Body of pancreas (tissue), 4 donors: ENCODE data around the gene TUBA1B.

Source experiments
- CTCF ChIP-seq, 7 experiments: fragments of 450-650 bp in 4 of 7; fragments of 200-600 bp in 3 of 7; sonication (generic) in 3 of 7; IDR thresholded peaks; one replicate each; pipeline ENCODE4 v1.5.1; 2016 to 2019; ENCODE audit warnings: antibody characterized with exemption in 7 of 7
- POLR2A ChIP-seq, 3 donors: fragments of 450-650 bp; IDR thresholded peaks; one replicate each; pipeline ENCODE4 v1.6.1; 2016; ENCODE audit warnings: antibody characterized with exemption in 3 of 3, mild to moderate bottlenecking in 2 of 3

GRCh38 chr12:49137476-49137875 is 6.3 kb upstream of the TUBA1B start:
- TF ChIP-seq CTCF (IDR thresholded peaks at IDR 0.05) (no peak), POLR2A (IDR thresholded peaks at IDR 0.05) (no peak)
